Mesenchymal stem cell (in vitro differentiated cells and primary cell): Measurements from ENCODE around the gene SERPINA12.

Experiments
- DNase-seq: peaks from one replicate; pipeline ENCODE4 v3.0.0-alpha.2; 2013
- H2AFZ ChIP-seq: one replicate; pipeline ENCODE4 v1.6.1; 2013; ENCODE audit warnings: low read depth, mild to moderate bottlenecking, control low read depth, inconsistent platforms, low read length, moderate library complexity
- H2AK5ac ChIP-seq: 2 replicates; pipeline ENCODE4 v1.6.1; 2013; ENCODE audit warnings: low read length, moderate library complexity, mild to moderate bottlenecking, inconsistent platforms; ENCODE audit not compliant: severe bottlenecking
- H2BK120ac ChIP-seq: one replicate; pipeline ENCODE4 v1.6.1; 2013; ENCODE audit warnings: low read depth, mild to moderate bottlenecking, inconsistent platforms, low read length, moderate library complexity
- H2BK12ac ChIP-seq, 2 experiments: one replicate each; pipeline ENCODE4 v1.6.1; 2013; ENCODE audit warnings: inconsistent platforms in 2 of 2, low read length in 2 of 2, mild to moderate bottlenecking in 2 of 2, moderate library complexity in 2 of 2, control low read depth in 1 of 2
- H2BK15ac ChIP-seq: one replicate; pipeline ENCODE4 v1.6.1; 2013; ENCODE audit warnings: mild to moderate bottlenecking, low read depth, inconsistent platforms; ENCODE audit not compliant: poor library complexity, severe bottlenecking
- H2BK5ac ChIP-seq: 2 replicates; pipeline ENCODE4 v1.6.1; 2013; ENCODE audit warnings: low read depth, mild to moderate bottlenecking, low read length, control low read depth, inconsistent platforms; ENCODE audit not compliant: poor library complexity, severe bottlenecking
- H3K14ac ChIP-seq, 2 experiments: one replicate each; pipeline ENCODE4 v1.6.1; 2013; ENCODE audit warnings: inconsistent platforms in 2 of 2, low read length in 2 of 2, control low read depth in 1 of 2, mild to moderate bottlenecking in 1 of 2, moderate library complexity in 1 of 2
- H3K18ac ChIP-seq, 2 experiments: one replicate each; pipeline ENCODE4 v1.6.1; 2013; ENCODE audit warnings: inconsistent platforms in 2 of 2, low read length in 2 of 2, control low read depth in 1 of 2, low read depth in 1 of 2, mild to moderate bottlenecking in 1 of 2
- H3K23ac ChIP-seq, 2 experiments: one replicate each; pipeline ENCODE4 v1.6.1; 2013; ENCODE audit warnings: inconsistent platforms in 2 of 2, low read length in 2 of 2, mild to moderate bottlenecking in 2 of 2, moderate library complexity in 2 of 2, control low read depth in 1 of 2
- H3K27ac ChIP-seq: 2 replicates; pipeline ENCODE4 v1.5.1; 2013; ENCODE audit warnings: mild to moderate bottlenecking, moderate library complexity, low read length, control low read depth, inconsistent platforms; ENCODE audit not compliant: poor library complexity, severe bottlenecking
- H3K27me3 ChIP-seq, 2 experiments: 2 replicates each; pipeline versions ENCODE4 v1.6.1 to v1.7.0; 2013; ENCODE audit warnings: low read length in 2 of 2, mild to moderate bottlenecking in 2 of 2, moderate library complexity in 2 of 2, control low read depth in 1 of 2, inconsistent platforms in 1 of 2; ENCODE audit not compliant: control insufficient read depth in 1 of 2, insufficient read depth in 1 of 2
- H3K36me3 ChIP-seq, 2 experiments: 2 replicates each; pipeline versions ENCODE4 v1.6.1 to v1.7.0; 2013; ENCODE audit warnings: low read length in 2 of 2, control low read depth in 1 of 2, inconsistent platforms in 1 of 2, low read depth in 1 of 2, mild to moderate bottlenecking in 1 of 2; ENCODE audit not compliant: insufficient read depth in 2 of 2, control insufficient read depth in 1 of 2
- H3K4ac ChIP-seq, 2 experiments: one replicate each; pipeline ENCODE4 v1.6.1; 2013; ENCODE audit warnings: inconsistent platforms in 2 of 2, low read length in 2 of 2, mild to moderate bottlenecking in 2 of 2, moderate library complexity in 2 of 2, control low read depth in 1 of 2, low read depth in 1 of 2
- H3K4me1 ChIP-seq: 2 replicates; pipeline ENCODE4 v1.6.1; 2013; ENCODE audit warnings: low read depth, low read length, control low read depth; ENCODE audit not compliant: control insufficient read depth, insufficient read depth
- H3K4me2 ChIP-seq: 2 replicates; pipeline ENCODE4 v1.6.1; 2013; ENCODE audit warnings: low read length, mild to moderate bottlenecking, inconsistent platforms; ENCODE audit not compliant: poor library complexity, severe bottlenecking
- H3K4me3 ChIP-seq, 2 experiments: 2 replicates each; pipeline versions ENCODE4 v1.5.1 to v1.7.0; 2013; ENCODE audit warnings: low read length in 2 of 2, mild to moderate bottlenecking in 2 of 2, control low read depth in 1 of 2, low read depth in 1 of 2; ENCODE audit not compliant: insufficient read depth in 1 of 2
- H3K79me1 ChIP-seq: replicated peaks from 2 replicates; pipeline ENCODE4 v1.6.1; 2013; ENCODE audit warnings: mild to moderate bottlenecking, control low read depth, low read length, inconsistent platforms; ENCODE audit not compliant: poor library complexity, severe bottlenecking
- H3K9ac ChIP-seq: 2 replicates; pipeline ENCODE4 v1.7.0; 2013; ENCODE audit warnings: mild to moderate bottlenecking, low read length, moderate library complexity
- H3K9me3 ChIP-seq: 2 replicates; pipeline ENCODE4 v1.7.0; 2013; ENCODE audit warnings: mild to moderate bottlenecking, low read length; ENCODE audit not compliant: control insufficient read depth
- H4K8ac ChIP-seq: one replicate; pipeline ENCODE4 v1.6.1; 2013; ENCODE audit warnings: inconsistent platforms, mild to moderate bottlenecking, low read length, moderate library complexity
- H4K91ac ChIP-seq: one replicate; pipeline ENCODE4 v1.6.1; 2013; ENCODE audit warnings: mild to moderate bottlenecking, low read length, inconsistent platforms
- WGBS: methylation state at CpG from one replicate; pipeline ENCODE4 v1.1.7; 2013; ENCODE audit warnings: mixed read lengths; 5-methylcytosine and 5-hydroxymethylcytosine counted together

Gene SERPINA12

GRCh38 chr14:94550041-94550440 lies 40.8 kb upstream of the SERPINA12 start:
- no peak overlapping the region for H2BK5ac ChIP-seq
- H4K8ac ChIP-seq, result no peak overlapping the region
- peaks cover 1% of the 10 kb centered on the region for H3K4me1 ChIP-seq
- DNase-seq, result no peak
- peaks cover 10% of the 10 kb centered on the region for H3K9me3 ChIP-seq
- H2AFZ ChIP-seq, result no peak overlapping the region
- H3K4ac ChIP-seq, result no peak overlapping the region
- H3K79me1 ChIP-seq, result no peaks in the 10 kb centered on the region
- no peak overlapping the region for H2BK12ac ChIP-seq
- no peaks in the 10 kb centered on the region for H3K36me3 ChIP-seq
- no peak overlapping the region for H2BK120ac ChIP-seq
- H3K23ac ChIP-seq, result no peak overlapping the region
- no peak overlapping the region for H3K18ac ChIP-seq
- 80% methylated on average over 3 of the region's 8 CpGs for WGBS
- H3K4me3 ChIP-seq, result no peak overlapping the region
- no peak overlapping the region for H3K4me2 ChIP-seq
- no peak overlapping the region for H3K9ac ChIP-seq
- no peak overlapping the region for H2BK15ac ChIP-seq
- H3K27me3 ChIP-seq, result peaks cover 0 to 13% of the 10 kb centered on the region in 2 experiments
- no peak overlapping the region for H2AK5ac ChIP-seq
- H3K14ac ChIP-seq, result no peak overlapping the region
- no peak overlapping the region for H4K91ac ChIP-seq
- H3K27ac ChIP-seq, result no peak overlapping the region

GRCh38 chr14:94548999-94549985 lies 40.0 kb upstream of the SERPINA12 start:
- peaks cover 0 to 13% of the 10 kb centered on the region in 2 experiments for H3K27me3 ChIP-seq
- H3K4me2 ChIP-seq, result no peak overlapping the region
- peaks cover 5% of the 10 kb centered on the region for H3K9me3 ChIP-seq
- H3K9ac ChIP-seq, result no peak overlapping the region
- H2BK15ac ChIP-seq, result no peak overlapping the region
- H3K79me1 ChIP-seq, result no peaks in the 10 kb centered on the region
- H2BK120ac ChIP-seq, result no peak overlapping the region
- H2AK5ac ChIP-seq, result no peak overlapping the region
- no peak overlapping the region for H2AFZ ChIP-seq
- DNase-seq, result peak; percentile 1
- no peak overlapping the region for H3K14ac ChIP-seq
- WGBS, result 35% methylated on average over 22 of the region's 24 CpGs
- no peak overlapping the region for H2BK5ac ChIP-seq
- no peak overlapping the region for H3K4ac ChIP-seq
- H3K27ac ChIP-seq, result no peak overlapping the region
- H3K4me3 ChIP-seq, result no peak overlapping the region
- H3K4me1 ChIP-seq, result peaks cover 1% of the 10 kb centered on the region
- H3K36me3 ChIP-seq, result no peaks in the 10 kb centered on the region
- H4K91ac ChIP-seq, result no peak overlapping the region
- no peak overlapping the region for H3K18ac ChIP-seq
- H2BK12ac ChIP-seq, result no peak overlapping the region
- H4K8ac ChIP-seq, result no peak overlapping the region
- H3K23ac ChIP-seq, result no peak overlapping the region

GRCh38 chr14:94548131-94548998 lies 39.1 kb upstream of the SERPINA12 start:
- no peaks in the 10 kb centered on the region for H3K36me3 ChIP-seq
- no peak overlapping the region for H2AFZ ChIP-seq
- no peak overlapping the region for H2AK5ac ChIP-seq
- H3K27me3 ChIP-seq, result peaks cover 0 to 13% of the 10 kb centered on the region in 2 experiments
- H4K8ac ChIP-seq, result no peak overlapping the region
- no peak overlapping the region for H3K4me2 ChIP-seq
- H3K79me1 ChIP-seq, result no peaks in the 10 kb centered on the region
- no peak overlapping the region for H3K4me3 ChIP-seq
- no peak overlapping the region for H3K23ac ChIP-seq
- no peak overlapping the region for H3K14ac ChIP-seq
- peaks cover 4% of the 10 kb centered on the region for H3K9me3 ChIP-seq
- H3K18ac ChIP-seq, result no peak overlapping the region
- H2BK5ac ChIP-seq, result no peak overlapping the region
- DNase-seq, result no peak
- H4K91ac ChIP-seq, result no peak overlapping the region
- WGBS, result 79% methylated on average over 10 of the region's 14 CpGs
- H2BK12ac ChIP-seq, result no peak overlapping the region
- H3K9ac ChIP-seq, result no peak overlapping the region
- H2BK120ac ChIP-seq, result no peak overlapping the region
- no peak overlapping the region for H2BK15ac ChIP-seq
- peaks cover 1% of the 10 kb centered on the region for H3K4me1 ChIP-seq
- no peak overlapping the region for H3K4ac ChIP-seq
- H3K27ac ChIP-seq, result no peak overlapping the region

GRCh38 chr14:94547726-94548125 lies 38.5 kb upstream of the SERPINA12 start:
- no peak overlapping the region for H3K4me3 ChIP-seq
- H2BK120ac ChIP-seq, result no peak overlapping the region
- H2BK12ac ChIP-seq, result no peak overlapping the region
- no peak overlapping the region for H3K14ac ChIP-seq
- H2AFZ ChIP-seq, result no peak overlapping the region
- no peak for DNase-seq
- no peaks in the 10 kb centered on the region for H3K79me1 ChIP-seq
- no peaks in the 10 kb centered on the region for H3K36me3 ChIP-seq
- H2AK5ac ChIP-seq, result no peak overlapping the region
- peaks cover 1% of the 10 kb centered on the region for H3K4me1 ChIP-seq
- H3K27me3 ChIP-seq, result peaks cover 0 to 13% of the 10 kb centered on the region in 2 experiments
- no peak overlapping the region for H3K27ac ChIP-seq
- no peak overlapping the region for H3K4me2 ChIP-seq
- H3K23ac ChIP-seq, result no peak overlapping the region
- H2BK5ac ChIP-seq, result no peak overlapping the region
- WGBS, result 84% methylated on average over 4 of the region's 4 CpGs
- no peak overlapping the region for H4K91ac ChIP-seq
- H3K4ac ChIP-seq, result no peak overlapping the region
- H3K18ac ChIP-seq, result no peak overlapping the region
- peaks cover 4% of the 10 kb centered on the region for H3K9me3 ChIP-seq
- no peak overlapping the region for H4K8ac ChIP-seq
- H3K9ac ChIP-seq, result no peak overlapping the region
- no peak overlapping the region for H2BK15ac ChIP-seq
